ENCODE measurements around the gene DCAF12. TPM values are rescaled to one million over a fixed set of nuclear protein-coding genes. Genes with fewer than 3 reads are reported as not detected.

DCAF12 gene
- polyA plus RNA-seq, 1 donor from 2014 or later = 37.7 TPM

GRCh38 chr9:34059954-34060353 lies 66.5 kb downstream of the DCAF12 start:
- Histone ChIP-seq H3K79me2 (replicated peaks; ENCODE audit: insufficient read depth, low read length) (no peaks in the 10 kb centered on the region), H3K36me3 (ENCODE audit: insufficient read depth, low read length) (no peaks in the 10 kb centered on the region), H3K27me3 (ENCODE audit: insufficient read depth, low read depth, low read length) (no peaks in the 10 kb centered on the region), H3K9ac (ENCODE audit: low read length) (no peak overlapping the region), H4K20me1 (ENCODE audit: insufficient read depth) (no peaks in the 10 kb centered on the region), H3K9me2 (ENCODE audit: insufficient read depth, low read length) (no peaks in the 10 kb centered on the region), H3K27ac (ENCODE audit: low read length) (no peak overlapping the region), H3K4me2 (ENCODE audit: low read length) (no peak overlapping the region), H2AFZ (ENCODE audit: low read depth, low read length) (no peak overlapping the region), H3K4me3 (ENCODE audit: low read length) (no peak overlapping the region), H3F3A (ENCODE audit: insufficient read depth, low read length, poor library complexity, severe bottlenecking) (no peaks in the 10 kb centered on the region), H3K9me3 (ENCODE audit: low read length) (no peaks in the 10 kb centered on the region)
- TF ChIP-seq MXI1 (conservative IDR thresholded peaks at IDR 0.05; ENCODE audit: poor library complexity, severe bottlenecking) (no peak), SMC3 (conservative IDR thresholded peaks at IDR 0.05; ENCODE audit: poor library complexity) (no peak), TAF1 (IDR thresholded peaks at IDR 0.05; ENCODE audit: low read depth) (no peak), EP300 (conservative IDR thresholded peaks at IDR 0.05; ENCODE audit: poor library complexity, severe bottlenecking) (no peak), POLR2AphosphoS5 (IDR thresholded peaks at IDR 0.05) (no peak), REST (IDR thresholded peaks at IDR 0.05; ENCODE audit: borderline replicate concordance) (no peak), RAD21 (conservative IDR thresholded peaks at IDR 0.05) (no peak), EZH2 (IDR thresholded peaks at IDR 0.05; ENCODE audit: borderline replicate concordance, insufficient read depth, low read length, poor library complexity, severe bottlenecking) (no peak), CTCF (IDR thresholded peaks at IDR 0.05; ENCODE audit: poor library complexity, severe bottlenecking) (no peak)

GRCh38 chr9:34059281-34059680 lies 67.2 kb downstream of the DCAF12 start:
- H3K9ac ChIP-seq (ENCODE audit: low read length) = no peak overlapping the region
- TF ChIP-seq RAD21 (conservative IDR thresholded peaks at IDR 0.05) (no peak), EZH2 (IDR thresholded peaks at IDR 0.05; ENCODE audit: borderline replicate concordance, insufficient read depth, low read length, poor library complexity, severe bottlenecking) (no peak), EP300 (conservative IDR thresholded peaks at IDR 0.05; ENCODE audit: poor library complexity, severe bottlenecking) (no peak), REST (IDR thresholded peaks at IDR 0.05; ENCODE audit: borderline replicate concordance) (no peak), CTCF (IDR thresholded peaks at IDR 0.05; ENCODE audit: poor library complexity, severe bottlenecking) (no peak), TAF1 (IDR thresholded peaks at IDR 0.05; ENCODE audit: low read depth) (no peak), POLR2AphosphoS5 (IDR thresholded peaks at IDR 0.05) (no peak), MXI1 (conservative IDR thresholded peaks at IDR 0.05; ENCODE audit: poor library complexity, severe bottlenecking) (no peak), SMC3 (conservative IDR thresholded peaks at IDR 0.05; ENCODE audit: poor library complexity) (no peak)
- H3K4me2 ChIP-seq (ENCODE audit: low read length) = no peak overlapping the region

More at GRCh38 chr9:34059281-34059680, 67.2 kb downstream of the DCAF12 start:
- Histone ChIP-seq H3K36me3 (ENCODE audit: insufficient read depth, low read length) (no peaks in the 10 kb centered on the region), H3K9me2 (ENCODE audit: insufficient read depth, low read length) (no peaks in the 10 kb centered on the region), H3K79me2 (replicated peaks; ENCODE audit: insufficient read depth, low read length) (no peaks in the 10 kb centered on the region), H2AFZ (ENCODE audit: low read depth, low read length) (no peak overlapping the region), H3K27me3 (ENCODE audit: insufficient read depth, low read depth, low read length) (no peaks in the 10 kb centered on the region), H3K4me3 (ENCODE audit: low read length) (no peak overlapping the region), H3F3A (ENCODE audit: insufficient read depth, low read length, poor library complexity, severe bottlenecking) (no peaks in the 10 kb centered on the region), H4K20me1 (ENCODE audit: insufficient read depth) (no peaks in the 10 kb centered on the region), H3K9me3 (ENCODE audit: low read length) (no peaks in the 10 kb centered on the region), H3K27ac (ENCODE audit: low read length) (no peak overlapping the region)

All from neural cell (in vitro differentiated cells).